Muscle layer of colon (tissue), 2 donors: ENCODE data around the gene DNAJC3.
"Not testable (repeated sequence)": the region's sequence is repeated elsewhere in the genome, so short reads cannot be mapped to it uniquely, and the experiment has no call there.

Experiments used
- H3K27ac ChIP-seq: one replicate; pipeline ENCODE4 v1.7.0; 2013; ENCODE audit warnings: low read depth, mild to moderate bottlenecking, low read length, moderate library complexity
- H3K27me3 ChIP-seq, 2 donors: one replicate each; pipeline ENCODE4 v1.7.0; 2013; ENCODE audit warnings: low read length in 2 of 2, mild to moderate bottlenecking in 2 of 2; ENCODE audit not compliant: insufficient read depth in 2 of 2, control insufficient read depth in 1 of 2
- H3K36me3 ChIP-seq: one replicate; pipeline ENCODE4 v1.7.0; 2013; ENCODE audit warnings: mild to moderate bottlenecking, low read length; ENCODE audit not compliant: insufficient read depth
- H3K4me1 ChIP-seq: one replicate; pipeline ENCODE4 v1.7.0; 2013; ENCODE audit warnings: mild to moderate bottlenecking, low read length; ENCODE audit not compliant: insufficient read depth
- H3K4me3 ChIP-seq, 2 donors: one replicate each; pipeline ENCODE4 v1.7.0; 2013; ENCODE audit warnings: low read length in 2 of 2, low read depth in 1 of 2, mild to moderate bottlenecking in 1 of 2, moderate library complexity in 1 of 2
- H3K9ac ChIP-seq: one replicate; pipeline ENCODE4 v1.7.0; 2013; ENCODE audit warnings: low read length
- H3K9me3 ChIP-seq: one replicate; pipeline ENCODE4 v1.7.0; 2013; ENCODE audit warnings: mild to moderate bottlenecking, low read length
- donor health status: abdominal sarcoma.
- donor health status: Adenocarcinoma of cecum.

The DNAJC3 gene

GRCh38 chr13:95644601-95645052, 32.3 kb upstream of the DNAJC3 start, which contains the start of gene DZIP1:
DZIP1 (minus strand) TSS chr13:95644706; CDS start chr13:95642029, 2,677 bp downstream.
- peak within 1 kb of the TSS; percentile 79 for H3K27ac ChIP-seq
- no peaks in the 10 kb centered on the region for H3K36me3 ChIP-seq
- peak within 1 kb of the TSS; percentile 76 to 88 for H3K4me3 ChIP-seq
- no peaks in the 10 kb centered on the region for H3K27me3 ChIP-seq
- H3K9me3 ChIP-seq: no peaks in the 10 kb centered on the region
- H3K9ac ChIP-seq: peak within 1 kb of the TSS; percentile 68
- peaks cover 23% of the 10 kb centered on the region for H3K4me1 ChIP-seq

- no peak overlapping the region for H3K9ac ChIP-seq
- H3K4me3 ChIP-seq: no peak overlapping the region
- H3K36me3 ChIP-seq: no peaks in the 10 kb centered on the region
- peaks cover 11% of the 10 kb centered on the region for H3K4me1 ChIP-seq
- H3K9me3 ChIP-seq: no peaks in the 10 kb centered on the region
- no peak overlapping the region for H3K27ac ChIP-seq
- no peaks in the 10 kb centered on the region for H3K27me3 ChIP-seq
Observed at GRCh38 chr13:95647321-95647720, 29.6 kb upstream of the DNAJC3 start.

GRCh38 chr13:95650696-95651095, 26.2 kb upstream of the DNAJC3 start:
- no peaks in the 10 kb centered on the region for H3K27me3 ChIP-seq

GRCh38 chr13:95652244-95652764, 24.6 kb upstream of the DNAJC3 start:
- Histone ChIP-seq H3K4me1 (no peaks in the 10 kb centered on the region), H3K27ac (no peak overlapping the region), H3K9me3 (no peaks in the 10 kb centered on the region), H3K36me3 (no peaks in the 10 kb centered on the region), H3K4me3 (no peak overlapping the region), H3K9ac (no peak overlapping the region), H3K27me3 (no peaks in the 10 kb centered on the region)

More at GRCh38 chr13:95650696-95651095, 26.2 kb upstream of the DNAJC3 start:
- no peaks in the 10 kb centered on the region for H3K9me3 ChIP-seq
- H3K4me3 ChIP-seq: no peak overlapping the region
- H3K9ac ChIP-seq: no peak overlapping the region
- H3K36me3 ChIP-seq: no peaks in the 10 kb centered on the region
- no peaks in the 10 kb centered on the region for H3K4me1 ChIP-seq
- no peak overlapping the region for H3K27ac ChIP-seq

- Histone ChIP-seq H3K4me1 (no peaks in the 10 kb centered on the region), H3K9ac (no peak overlapping the region), H3K27ac (no peak overlapping the region), H3K27me3 (no peaks in the 10 kb centered on the region), H3K9me3 (no peaks in the 10 kb centered on the region), H3K4me3 (no peak overlapping the region), H3K36me3 (no peaks in the 10 kb centered on the region)
Observed at GRCh38 chr13:95652821-95653220, 24.1 kb upstream of the DNAJC3 start.

GRCh38 chr13:95656386-95657015, 20.4 kb upstream of the DNAJC3 start:
- H3K27ac ChIP-seq: no peak overlapping the region
- H3K9ac ChIP-seq: no peak overlapping the region
- H3K27me3 ChIP-seq: no peaks in the 10 kb centered on the region
- H3K36me3 ChIP-seq: no peaks in the 10 kb centered on the region
- no peak overlapping the region for H3K4me3 ChIP-seq
- no peaks in the 10 kb centered on the region for H3K9me3 ChIP-seq
- no peaks in the 10 kb centered on the region for H3K4me1 ChIP-seq

GRCh38 chr13:95659500-95659899, 17.4 kb upstream of the DNAJC3 start:
- H3K36me3 ChIP-seq: no peaks in the 10 kb centered on the region
- H3K9ac ChIP-seq: no peak overlapping the region
- no peaks in the 10 kb centered on the region for H3K9me3 ChIP-seq
- no peak overlapping the region for H3K27ac ChIP-seq
- H3K27me3 ChIP-seq: no peaks in the 10 kb centered on the region
- H3K4me3 ChIP-seq: no peak overlapping the region
- H3K4me1 ChIP-seq: no peaks in the 10 kb centered on the region

GRCh38 chr13:95660981-95661581, 15.9 kb upstream of the DNAJC3 start:
- Histone ChIP-seq H3K9me3 (peaks cover 1% of the 10 kb centered on the region), H3K27ac (no peak overlapping the region), H3K36me3 (no peaks in the 10 kb centered on the region), H3K4me1 (no peaks in the 10 kb centered on the region), H3K9ac (no peak overlapping the region), H3K4me3 (no peak overlapping the region), H3K27me3 (no peaks in the 10 kb centered on the region)

GRCh38 chr13:95667235-95667634, 9.7 kb upstream of the DNAJC3 start:
- H3K9me3 ChIP-seq: not testable (repeated sequence)

GRCh38 chr13:95671597-95671996, 5.3 kb upstream of the DNAJC3 start:
- Histone ChIP-seq H3K4me1 (peaks cover 6% of the 10 kb centered on the region), H3K27me3 (no peaks in the 10 kb centered on the region), H3K9me3 (peaks cover 1% of the 10 kb centered on the region), H3K4me3 (no peak overlapping the region), H3K27ac (no peak overlapping the region), H3K36me3 (no peaks in the 10 kb centered on the region), H3K9ac (no peak overlapping the region)

More at GRCh38 chr13:95667235-95667634, 9.7 kb upstream of the DNAJC3 start:
- H3K36me3 ChIP-seq, H3K4me1 ChIP-seq, H3K4me3 ChIP-seq, H3K27me3 ChIP-seq, H3K27ac ChIP-seq, H3K9ac ChIP-seq: not testable (repeated sequence)

GRCh38 chr13:95676105-95676761, 706 bp upstream of the DNAJC3 start:
- Histone ChIP-seq H3K9me3 (no peaks in the 10 kb centered on the region), H3K4me1 (peaks cover 20% of the 10 kb centered on the region), H3K27ac (peak overlapping the region; percentile 91), H3K36me3 (no peaks in the 10 kb centered on the region), H3K27me3 (no peaks in the 10 kb centered on the region), H3K4me3 (peak overlapping the region; percentile 45 to 94), H3K9ac (peak overlapping the region; percentile 93)
